Peyer's patch (tissue), 4 donors: ENCODE measurements around the gene PPP1R12B.

Experiments used
- POLR2A ChIP-seq, 2 donors: fragments of 450-650 bp; IDR thresholded peaks; one replicate each; pipeline ENCODE4 v1.5.1; 2017; ENCODE audit warnings: antibody characterized with exemption in 2 of 2, mild to moderate bottlenecking in 2 of 2, moderate library complexity in 2 of 2
- TF ChIP-seq, protein P1 (sequence below), 6 experiments: fragments of 450-650 bp in 4 of 6; fragments of 200-600 bp in 2 of 6; sonication (generic) in 1 of 6; IDR thresholded peaks; one replicate each; pipeline ENCODE4 v1.5.1; 2017 to 2019; ENCODE audit warnings: antibody characterized with exemption in 6 of 6, mild to moderate bottlenecking in 3 of 6, moderate library complexity in 1 of 6

DNA sequence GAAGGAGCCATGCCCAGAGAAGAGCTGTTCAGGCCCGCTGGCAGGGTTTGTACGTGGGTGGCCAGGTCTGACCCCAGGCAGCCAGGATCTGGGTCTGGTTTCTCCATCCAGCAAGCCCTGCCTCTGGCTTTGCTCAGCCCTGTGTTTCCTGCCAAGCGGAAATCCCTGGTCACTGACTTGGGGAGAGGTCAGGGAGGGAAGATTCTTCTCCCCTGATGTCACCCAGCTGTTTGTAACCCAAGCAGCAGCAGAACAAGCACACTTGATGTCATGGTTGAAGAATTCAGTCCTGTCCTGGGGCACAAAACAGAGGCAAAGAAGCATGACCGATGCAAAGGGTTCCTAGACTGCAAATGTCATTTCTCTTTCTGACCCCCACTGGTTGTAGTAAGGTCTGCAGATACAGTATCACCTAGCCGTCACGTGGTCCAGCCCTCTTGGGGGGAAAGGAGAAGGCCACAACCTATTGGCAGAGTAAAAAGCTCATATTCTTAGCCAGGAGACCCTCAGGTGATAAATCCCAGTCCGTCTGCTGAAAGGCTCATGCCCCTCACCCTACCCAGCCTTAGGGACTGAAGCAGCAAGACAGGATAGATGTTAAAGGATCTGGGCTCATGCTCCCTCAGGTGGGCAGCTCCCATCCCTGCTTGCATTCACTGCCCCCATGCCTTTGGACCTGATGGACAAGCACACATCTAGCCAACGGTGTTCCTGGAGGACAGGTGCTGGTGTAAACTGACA is 240.9 kb downstream of the PPP1R12B start:
- TF ChIP-seq, protein P1, sequence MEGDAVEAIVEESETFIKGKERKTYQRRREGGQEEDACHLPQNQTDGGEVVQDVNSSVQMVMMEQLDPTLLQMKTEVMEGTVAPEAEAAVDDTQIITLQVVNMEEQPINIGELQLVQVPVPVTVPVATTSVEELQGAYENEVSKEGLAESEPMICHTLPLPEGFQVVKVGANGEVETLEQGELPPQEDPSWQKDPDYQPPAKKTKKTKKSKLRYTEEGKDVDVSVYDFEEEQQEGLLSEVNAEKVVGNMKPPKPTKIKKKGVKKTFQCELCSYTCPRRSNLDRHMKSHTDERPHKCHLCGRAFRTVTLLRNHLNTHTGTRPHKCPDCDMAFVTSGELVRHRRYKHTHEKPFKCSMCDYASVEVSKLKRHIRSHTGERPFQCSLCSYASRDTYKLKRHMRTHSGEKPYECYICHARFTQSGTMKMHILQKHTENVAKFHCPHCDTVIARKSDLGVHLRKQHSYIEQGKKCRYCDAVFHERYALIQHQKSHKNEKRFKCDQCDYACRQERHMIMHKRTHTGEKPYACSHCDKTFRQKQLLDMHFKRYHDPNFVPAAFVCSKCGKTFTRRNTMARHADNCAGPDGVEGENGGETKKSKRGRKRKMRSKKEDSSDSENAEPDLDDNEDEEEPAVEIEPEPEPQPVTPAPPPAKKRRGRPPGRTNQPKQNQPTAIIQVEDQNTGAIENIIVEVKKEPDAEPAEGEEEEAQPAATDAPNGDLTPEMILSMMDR (IDR thresholded peaks at IDR 0.05) = no peak
- no peak for TF ChIP-seq POLR2A (IDR thresholded peaks at IDR 0.05)
